GM12865 (cell line): ENCODE data around the gene TIAM2.
"Not testable (repeated sequence)": the region's sequence is repeated elsewhere in the genome, so short reads cannot be mapped to it uniquely, and the experiment has no call there.

Source experiments
- DNase-seq: peaks from one replicate; pipeline ENCODE4 v3.0.0; 2010; ENCODE audit warnings: low read depth
- H3K4me3 ChIP-seq: 2 replicates; pipeline ENCODE4 v1.5.1; 2011; ENCODE audit warnings: mild to moderate bottlenecking, low read depth, low read length, control low read depth
- CTCF ChIP-seq: IDR thresholded peaks from 2 replicates; pipeline ENCODE4 v1.5.1; 2011; ENCODE audit warnings: low read length, control low read depth, low read depth, inconsistent platforms; ENCODE audit not compliant: insufficient read depth; ENCODE audit errors: missing control alignments

TIAM2 gene

DNA sequence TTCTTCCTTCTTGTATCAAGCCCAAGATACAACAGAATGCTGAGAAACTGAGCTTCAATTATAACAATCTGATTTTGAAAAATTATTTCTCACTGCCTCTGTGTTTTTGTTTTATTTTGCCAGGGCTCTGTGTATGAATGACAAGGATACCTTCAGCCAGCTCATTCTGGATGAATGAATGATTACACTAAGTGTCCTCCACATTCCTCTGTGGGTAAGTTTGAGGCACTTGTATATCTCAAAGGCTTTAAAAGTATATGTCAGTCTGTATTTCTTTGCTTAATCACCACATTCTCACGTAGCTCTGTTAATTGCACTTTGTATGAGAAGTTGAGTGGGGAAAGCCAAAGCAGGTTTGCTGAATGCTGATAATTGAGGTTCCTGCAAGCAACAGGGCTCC lies 95.1 kb downstream of the TIAM2 start:
- no peak overlapping the region for H3K4me3 ChIP-seq
- TF ChIP-seq CTCF: no peak
- DNase-seq: no peak

GRCh38 chr6:155091756-155092155 lies 96.6 kb downstream of the TIAM2 start:
- DNase-seq: no peak
- no peak overlapping the region for H3K4me3 ChIP-seq
- TF ChIP-seq CTCF: no peak

GRCh38 chr6:155093430-155093829 lies 98.3 kb downstream of the TIAM2 start:
- no peak for TF ChIP-seq CTCF
- DNase-seq: no peak
- no peak overlapping the region for H3K4me3 ChIP-seq

DNA sequence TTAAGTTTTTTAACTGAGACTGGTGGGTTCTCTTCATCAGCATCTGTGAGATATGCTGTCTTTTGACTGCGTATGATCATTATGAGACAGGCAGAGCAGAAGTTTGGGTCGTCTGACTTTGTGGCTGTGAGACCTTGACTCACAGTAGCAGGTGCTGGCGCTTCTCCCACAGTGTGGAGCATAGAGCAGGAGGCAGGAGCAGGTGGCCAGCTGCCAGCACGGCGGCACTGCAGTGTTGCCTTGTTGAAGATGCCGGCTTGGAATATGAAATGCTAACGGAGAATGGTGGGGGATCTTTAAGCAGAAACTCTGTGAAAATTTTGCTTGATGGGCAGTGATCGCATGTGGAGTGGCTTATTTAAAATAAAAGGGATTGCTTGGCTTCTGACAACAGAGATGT lies 105.0 kb downstream of the TIAM2 start:
- no peak overlapping the region for H3K4me3 ChIP-seq
- TF ChIP-seq CTCF: no peak
- no peak for DNase-seq

- H3K4me3 ChIP-seq: no peak overlapping the region
- no peak for TF ChIP-seq CTCF
- no peak for DNase-seq
These were observed 105.5 kb downstream of the TIAM2 start for GRCh38 chr6:155100591-155100990.

GRCh38 chr6:155103083-155103645 lies 108.0 kb downstream of the TIAM2 start:
- not testable (repeated sequence) for DNase-seq, H3K4me3 ChIP-seq

DNA sequence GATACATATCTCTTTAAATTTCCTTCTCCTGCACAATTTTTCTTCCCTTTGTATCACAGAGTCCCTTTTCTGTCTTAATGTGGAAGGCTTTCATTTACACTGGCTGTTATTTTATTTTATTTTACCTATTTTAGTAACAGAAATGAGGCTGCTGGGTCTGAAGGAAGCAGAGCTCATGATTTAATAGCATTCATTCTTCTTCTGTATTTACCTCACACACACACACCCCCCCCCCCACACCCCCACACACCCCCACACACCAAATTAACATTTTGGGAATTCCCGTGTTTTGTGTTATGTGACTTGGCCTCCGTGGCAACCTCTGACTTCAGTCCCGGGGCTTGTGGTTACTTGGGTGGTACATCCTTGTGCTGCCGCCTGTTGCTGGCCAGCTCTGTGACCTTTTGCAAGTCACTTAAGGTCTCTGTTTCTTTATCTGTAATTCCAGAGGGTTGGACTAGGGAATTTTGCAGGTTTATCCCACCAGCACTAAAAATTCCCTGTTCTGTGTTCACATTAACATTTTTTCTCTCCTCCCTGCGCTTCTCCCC lies 108.8 kb downstream of the TIAM2 start:
- no peak for TF ChIP-seq CTCF
- peak; percentile 32 for DNase-seq
- H3K4me3 ChIP-seq: no peak overlapping the region
